GM23338 (cell line): Measurements from ENCODE around the gene ADAMTSL5. TPM values are rescaled to one million over a fixed set of nuclear protein-coding genes. Genes with fewer than 3 reads are reported as not detected.

Experiments
- EZH2 ChIP-seq: fragments of 200-600 bp; sonication (generic); IDR thresholded peaks from one replicate; pipeline ENCODE4 v1.8.0; 2017; ENCODE audit warnings: antibody characterized with exemption, mild to moderate bottlenecking, low read depth; ENCODE audit not compliant: unreplicated experiment
- REST ChIP-seq: IDR thresholded peaks from one replicate; pipeline ENCODE4 v1.6.1; 2018; ENCODE audit warnings: antibody characterized with exemption; ENCODE audit not compliant: unreplicated experiment
- STAT1 ChIP-seq: IDR thresholded peaks from one replicate; pipeline ENCODE4 v1.6.1; 2016; ENCODE audit warnings: antibody characterized with exemption; ENCODE audit not compliant: unreplicated experiment
- polyA plus RNA-seq: library from polyadenylated mRNA; unstranded; fragments of >200 nt; fragmentation: Nextera tagmentation; extraction: Ambion mirVana; gene quantifications from 2 replicates; pipeline ENCODE4 v1.2.1, GENCODE V29; 2016
- total RNA-seq: library from RNA; depleted of rRNA; stranded (reverse); fragments of >200 nt; shearing (Covaris generic); gene quantifications from 2 replicates; pipeline ENCODE4 v1.2.3, GENCODE V29; 2014
- TF ChIP-seq, protein P1 (sequence below): fragments of 250-450 bp; sonication (Bioruptor Pico); IDR thresholded peaks from 2 replicates; pipeline ENCODE4 v1.5.0; 2020; ENCODE audit warnings: mild to moderate bottlenecking, moderate library complexity
- TF ChIP-seq, protein P2 (sequence below): IDR thresholded peaks from 2 replicates; pipeline ENCODE4 v1.6.1; 2016; ENCODE audit warnings: antibody characterized with exemption

ADAMTSL5 gene
- total and polyA plus RNA-seq, 2 experiments from 2014 or later: 0.10 to 0.97 TPM

- TF ChIP-seq, protein P1, sequence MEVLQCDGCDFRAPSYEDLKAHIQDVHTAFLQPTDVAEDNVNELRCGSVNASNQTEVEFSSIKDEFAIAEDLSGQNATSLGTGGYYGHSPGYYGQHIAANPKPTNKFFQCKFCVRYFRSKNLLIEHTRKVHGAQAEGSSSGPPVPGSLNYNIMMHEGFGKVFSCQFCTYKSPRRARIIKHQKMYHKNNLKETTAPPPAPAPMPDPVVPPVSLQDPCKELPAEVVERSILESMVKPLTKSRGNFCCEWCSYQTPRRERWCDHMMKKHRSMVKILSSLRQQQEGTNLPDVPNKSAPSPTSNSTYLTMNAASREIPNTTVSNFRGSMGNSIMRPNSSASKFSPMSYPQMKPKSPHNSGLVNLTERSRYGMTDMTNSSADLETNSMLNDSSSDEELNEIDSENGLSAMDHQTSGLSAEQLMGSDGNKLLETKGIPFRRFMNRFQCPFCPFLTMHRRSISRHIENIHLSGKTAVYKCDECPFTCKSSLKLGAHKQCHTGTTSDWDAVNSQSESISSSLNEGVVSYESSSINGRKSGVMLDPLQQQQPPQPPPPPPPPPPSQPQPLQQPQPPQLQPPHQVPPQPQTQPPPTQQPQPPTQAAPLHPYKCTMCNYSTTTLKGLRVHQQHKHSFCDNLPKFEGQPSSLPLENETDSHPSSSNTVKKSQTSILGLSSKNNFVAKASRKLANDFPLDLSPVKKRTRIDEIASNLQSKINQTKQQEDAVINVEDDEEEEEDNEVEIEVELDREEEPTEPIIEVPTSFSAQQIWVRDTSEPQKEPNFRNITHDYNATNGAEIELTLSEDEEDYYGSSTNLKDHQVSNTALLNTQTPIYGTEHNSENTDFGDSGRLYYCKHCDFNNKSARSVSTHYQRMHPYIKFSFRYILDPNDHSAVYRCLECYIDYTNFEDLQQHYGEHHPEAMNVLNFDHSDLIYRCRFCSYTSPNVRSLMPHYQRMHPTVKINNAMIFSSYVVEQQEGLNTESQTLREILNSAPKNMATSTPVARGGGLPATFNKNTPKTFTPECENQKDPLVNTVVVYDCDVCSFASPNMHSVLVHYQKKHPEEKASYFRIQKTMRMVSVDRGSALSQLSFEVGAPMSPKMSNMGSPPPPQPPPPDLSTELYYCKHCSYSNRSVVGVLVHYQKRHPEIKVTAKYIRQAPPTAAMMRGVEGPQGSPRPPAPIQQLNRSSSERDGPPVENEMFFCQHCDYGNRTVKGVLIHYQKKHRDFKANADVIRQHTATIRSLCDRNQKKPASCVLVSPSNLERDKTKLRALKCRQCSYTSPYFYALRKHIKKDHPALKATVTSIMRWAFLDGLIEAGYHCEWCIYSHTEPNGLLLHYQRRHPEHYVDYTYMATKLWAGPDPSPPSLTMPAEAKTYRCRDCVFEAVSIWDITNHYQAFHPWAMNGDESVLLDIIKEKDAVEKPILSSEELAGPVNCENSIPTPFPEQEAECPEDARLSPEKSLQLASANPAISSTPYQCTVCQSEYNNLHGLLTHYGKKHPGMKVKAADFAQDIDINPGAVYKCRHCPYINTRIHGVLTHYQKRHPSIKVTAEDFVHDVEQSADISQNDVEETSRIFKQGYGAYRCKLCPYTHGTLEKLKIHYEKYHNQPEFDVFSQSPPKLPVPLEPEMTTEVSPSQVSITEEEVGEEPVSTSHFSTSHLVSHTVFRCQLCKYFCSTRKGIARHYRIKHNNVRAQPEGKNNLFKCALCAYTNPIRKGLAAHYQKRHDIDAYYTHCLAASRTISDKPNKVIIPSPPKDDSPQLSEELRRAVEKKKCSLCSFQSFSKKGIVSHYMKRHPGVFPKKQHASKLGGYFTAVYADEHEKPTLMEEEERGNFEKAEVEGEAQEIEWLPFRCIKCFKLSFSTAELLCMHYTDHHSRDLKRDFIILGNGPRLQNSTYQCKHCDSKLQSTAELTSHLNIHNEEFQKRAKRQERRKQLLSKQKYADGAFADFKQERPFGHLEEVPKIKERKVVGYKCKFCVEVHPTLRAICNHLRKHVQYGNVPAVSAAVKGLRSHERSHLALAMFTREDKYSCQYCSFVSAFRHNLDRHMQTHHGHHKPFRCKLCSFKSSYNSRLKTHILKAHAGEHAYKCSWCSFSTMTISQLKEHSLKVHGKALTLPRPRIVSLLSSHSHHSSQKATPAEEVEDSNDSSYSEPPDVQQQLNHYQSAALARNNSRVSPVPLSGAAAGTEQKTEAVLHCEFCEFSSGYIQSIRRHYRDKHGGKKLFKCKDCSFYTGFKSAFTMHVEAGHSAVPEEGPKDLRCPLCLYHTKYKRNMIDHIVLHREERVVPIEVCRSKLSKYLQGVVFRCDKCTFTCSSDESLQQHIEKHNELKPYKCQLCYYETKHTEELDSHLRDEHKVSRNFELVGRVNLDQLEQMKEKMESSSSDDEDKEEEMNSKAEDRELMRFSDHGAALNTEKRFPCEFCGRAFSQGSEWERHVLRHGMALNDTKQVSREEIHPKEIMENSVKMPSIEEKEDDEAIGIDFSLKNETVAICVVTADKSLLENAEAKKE: no peak
- TF ChIP-seq STAT1 (no peak), REST (no peak), EZH2 (no peak)
- TF ChIP-seq, protein P2, sequence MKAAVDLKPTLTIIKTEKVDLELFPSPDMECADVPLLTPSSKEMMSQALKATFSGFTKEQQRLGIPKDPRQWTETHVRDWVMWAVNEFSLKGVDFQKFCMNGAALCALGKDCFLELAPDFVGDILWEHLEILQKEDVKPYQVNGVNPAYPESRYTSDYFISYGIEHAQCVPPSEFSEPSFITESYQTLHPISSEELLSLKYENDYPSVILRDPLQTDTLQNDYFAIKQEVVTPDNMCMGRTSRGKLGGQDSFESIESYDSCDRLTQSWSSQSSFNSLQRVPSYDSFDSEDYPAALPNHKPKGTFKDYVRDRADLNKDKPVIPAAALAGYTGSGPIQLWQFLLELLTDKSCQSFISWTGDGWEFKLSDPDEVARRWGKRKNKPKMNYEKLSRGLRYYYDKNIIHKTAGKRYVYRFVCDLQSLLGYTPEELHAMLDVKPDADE: no peak
These were observed 20.8 kb upstream of the ADAMTSL5 start (continued) for GRCh38 chr19:1533510-1534150.
